GM23248 (cell line): ENCODE results near the gene CEP295NL.

ENCODE experiments used
- EZH2 ChIP-seq: fragments of 200-600 bp; sonication (generic); IDR thresholded peaks from 2 replicates; pipeline ENCODE4 v1.6.1; 2018; ENCODE audit warnings: antibody characterized with exemption, mild to moderate bottlenecking; ENCODE audit not compliant: insufficient read depth, poor library complexity, severe bottlenecking
- EZH2phosphoT487 ChIP-seq: fragments of 200-600 bp; sonication (generic); IDR thresholded peaks from 2 replicates; pipeline ENCODE4 v1.6.1; 2018; ENCODE audit warnings: antibody characterized with exemption, moderate library complexity, mild to moderate bottlenecking, low read depth; ENCODE audit not compliant: insufficient read depth

GRCh38 chr17:78950870-78951269 is 47.9 kb upstream of the CEP295NL start:
- TF ChIP-seq EZH2phosphoT487 (no peak), EZH2 (no peak)
